HepG2 (cell line): Measurements from ENCODE around the gene FAHD1.

Experiments used
- JUNB ChIP-seq: sonication (generic); formaldehyde crosslinking; IDR thresholded peaks from 2 replicates; pipeline ENCODE4 v1.8.0; 2022; ENCODE audit warnings: missing genetic modification reagents, mild to moderate bottlenecking, borderline replicate concordance
- NR2F2 ChIP-seq: IDR thresholded peaks from 2 replicates; pipeline ENCODE4 v1.6.1; 2012; ENCODE audit warnings: low read depth, inconsistent platforms, borderline replicate concordance
- SIN3A ChIP-seq: IDR thresholded peaks from 2 replicates; pipeline ENCODE4 v1.6.1; 2011; ENCODE audit warnings: low read depth, mild to moderate bottlenecking, control low read depth, low read length, borderline replicate concordance
- USF2 ChIP-seq, 2 experiments: sonication (generic) in 1 of 2; formaldehyde crosslinking in 1 of 2; IDR thresholded peaks; 2 replicates each; pipeline versions ENCODE4 v1.5.1 to v1.6.1; 2011 to 2020; ENCODE audit warnings: borderline replicate concordance in 1 of 2, low read depth in 1 of 2, low read length in 1 of 2, mild to moderate bottlenecking in 1 of 2, missing genetic modification reagents in 1 of 2, moderate library complexity in 1 of 2

DNA sequence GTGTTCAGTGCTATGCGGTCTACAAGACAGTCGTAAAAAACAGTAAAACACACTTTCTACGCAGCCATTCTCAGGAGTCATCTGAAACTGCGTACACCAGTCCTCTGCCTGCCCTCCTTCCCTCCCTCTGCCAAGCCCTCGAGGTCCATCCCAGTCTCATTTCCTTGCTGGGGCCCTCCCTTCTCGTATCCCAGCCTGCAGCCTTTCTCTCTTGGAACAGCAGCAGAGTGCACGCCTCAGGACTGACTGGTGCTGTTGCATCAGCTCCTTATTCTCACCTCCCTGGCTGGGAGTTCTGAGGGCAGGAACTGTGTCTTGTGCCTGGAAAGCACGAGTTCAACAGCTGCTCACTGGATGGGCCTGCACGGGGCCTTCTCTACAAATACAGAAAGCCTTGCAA lies 12.5 kb downstream of the FAHD1 start:
- TF ChIP-seq NR2F2 = no peak
- TF ChIP-seq JUNB (CRISPR knock-in tag) = no peak
- TF ChIP-seq USF2 (IDR thresholded peaks at IDR 0.05; ENCODE audit: low read depth, low read length) = no peak
- TF ChIP-seq USF2 (CRISPR knock-in tag; IDR thresholded peaks at IDR 0.05; ENCODE audit: borderline replicate concordance) = no peak
- TF ChIP-seq SIN3A = no peak
